Ascending aorta (tissue), 2 donors: ENCODE results near the gene SPTBN1. TPM values are rescaled to one million over a fixed set of nuclear protein-coding genes. Genes with fewer than 3 reads are reported as not detected.

Experiments used
- DNase-seq, 2 donors: peaks; one replicate each; pipeline ENCODE4 v3.0.0-alpha.2; 2019; ENCODE audit warnings: low spot score in 2 of 2
- H3K27ac ChIP-seq, 2 donors: fragments of 200-600 bp; sonication (generic); one replicate each; pipeline ENCODE4 v1.5.1; 2016 to 2017; ENCODE audit warnings: mild to moderate bottlenecking in 1 of 2
- H3K27me3 ChIP-seq: fragments of 200-600 bp; sonication (generic); one replicate; pipeline ENCODE4 v1.5.1; 2017
- H3K36me3 ChIP-seq, 2 donors: fragments of 200-600 bp; sonication (generic); one replicate each; pipeline ENCODE4 v1.5.1; 2016
- H3K4me1 ChIP-seq, 2 donors: fragments of 200-600 bp; sonication (generic); one replicate each; pipeline ENCODE4 v1.5.1; 2016 to 2017; ENCODE audit warnings: mild to moderate bottlenecking in 1 of 2
- H3K4me3 ChIP-seq, 2 donors: fragments of 200-600 bp; sonication (generic); one replicate each; pipeline ENCODE4 v1.5.1; 2016 to 2017; ENCODE audit warnings: mild to moderate bottlenecking in 1 of 2
- H3K9me3 ChIP-seq, 2 donors: fragments of 200-600 bp; sonication (generic); one replicate each; pipeline ENCODE4 v1.5.1; 2016
- intact Hi-C: fragments of 100-400 bp; cut with DNase I; formaldehyde crosslinking; loops from one replicate; pipeline ENCODE4 v1.15.1; 2023
- total RNA-seq: library from RNA; depleted of rRNA; stranded (reverse); fragments of >200 nt; gene quantifications from one replicate; pipeline ENCODE4 v1.1.0, GENCODE V29; 2016
- TF ChIP-seq, protein P1 (sequence below), 3 experiments: fragments of 200-600 bp in 2 of 3; fragments of 450-650 bp in 1 of 3; sonication (generic) in 2 of 3; IDR thresholded peaks; one replicate each; pipeline ENCODE4 v1.5.1; 2016 to 2019; ENCODE audit warnings: antibody characterized with exemption in 3 of 3, mild to moderate bottlenecking in 1 of 3, moderate library complexity in 1 of 3

SPTBN1 gene
- total RNA-seq, 1 donor from 2014 or later: 246 TPM

- H3K4me1 ChIP-seq: peaks cover 0 to 15% of the 10 kb centered on the region in 2 donors
- peak overlapping the region; percentile 41 to 60 for H3K27ac ChIP-seq
- no peak overlapping the region for H3K4me3 ChIP-seq
- H3K36me3 ChIP-seq: peaks cover 53 to 76% of the 10 kb centered on the region in 2 donors
- H3K27me3 ChIP-seq: no peaks in the 10 kb centered on the region
- TF ChIP-seq, protein P1, sequence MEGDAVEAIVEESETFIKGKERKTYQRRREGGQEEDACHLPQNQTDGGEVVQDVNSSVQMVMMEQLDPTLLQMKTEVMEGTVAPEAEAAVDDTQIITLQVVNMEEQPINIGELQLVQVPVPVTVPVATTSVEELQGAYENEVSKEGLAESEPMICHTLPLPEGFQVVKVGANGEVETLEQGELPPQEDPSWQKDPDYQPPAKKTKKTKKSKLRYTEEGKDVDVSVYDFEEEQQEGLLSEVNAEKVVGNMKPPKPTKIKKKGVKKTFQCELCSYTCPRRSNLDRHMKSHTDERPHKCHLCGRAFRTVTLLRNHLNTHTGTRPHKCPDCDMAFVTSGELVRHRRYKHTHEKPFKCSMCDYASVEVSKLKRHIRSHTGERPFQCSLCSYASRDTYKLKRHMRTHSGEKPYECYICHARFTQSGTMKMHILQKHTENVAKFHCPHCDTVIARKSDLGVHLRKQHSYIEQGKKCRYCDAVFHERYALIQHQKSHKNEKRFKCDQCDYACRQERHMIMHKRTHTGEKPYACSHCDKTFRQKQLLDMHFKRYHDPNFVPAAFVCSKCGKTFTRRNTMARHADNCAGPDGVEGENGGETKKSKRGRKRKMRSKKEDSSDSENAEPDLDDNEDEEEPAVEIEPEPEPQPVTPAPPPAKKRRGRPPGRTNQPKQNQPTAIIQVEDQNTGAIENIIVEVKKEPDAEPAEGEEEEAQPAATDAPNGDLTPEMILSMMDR (IDR thresholded peaks at IDR 0.05): no peak
- intact Hi-C loops: no loop called here
- DNase-seq: no peak
- no peaks in the 10 kb centered on the region for H3K9me3 ChIP-seq
Observed at GRCh38 chr2:54641988-54642387, 185.9 kb downstream of the SPTBN1 start.

GRCh38 chr2:54642677-54643430, 186.7 kb downstream of the SPTBN1 start:
- DNase-seq: no peak
- Histone ChIP-seq H3K4me1 (peaks cover 0 to 14% of the 10 kb centered on the region in 2 donors), H3K4me3 (no peak overlapping the region), H3K9me3 (no peaks in the 10 kb centered on the region), H3K27ac (no peak overlapping the region), H3K27me3 (no peaks in the 10 kb centered on the region), H3K36me3 (peaks cover 60 to 81% of the 10 kb centered on the region in 2 donors)
- intact Hi-C loops: no loop called here
- TF ChIP-seq, protein P1 (IDR thresholded peaks at IDR 0.05): no peak

DNA sequence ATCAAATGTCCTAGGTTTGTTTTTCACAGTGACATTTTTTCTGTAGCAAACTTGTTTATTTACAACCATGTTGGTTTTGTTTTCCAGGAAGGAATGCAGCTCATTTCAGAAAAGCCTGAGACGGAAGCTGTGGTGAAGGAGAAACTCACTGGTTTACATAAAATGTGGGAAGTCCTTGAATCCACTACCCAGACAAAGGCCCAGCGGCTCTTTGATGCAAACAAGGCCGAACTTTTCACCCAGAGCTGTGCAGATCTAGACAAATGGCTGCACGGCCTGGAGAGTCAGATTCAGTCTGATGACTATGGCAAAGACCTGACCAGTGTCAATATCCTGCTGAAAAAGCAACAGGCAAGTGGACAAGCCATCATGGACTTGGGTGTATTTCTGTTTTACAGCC, 188.1 kb downstream of the SPTBN1 start:
- TF ChIP-seq, protein P1 (IDR thresholded peaks at IDR 0.05): no peak
- no peaks in the 10 kb centered on the region for H3K27me3 ChIP-seq
- no peak overlapping the region for H3K27ac ChIP-seq
- no peaks in the 10 kb centered on the region for H3K9me3 ChIP-seq
- intact Hi-C loops: no loop called here
- peaks cover 0 to 14% of the 10 kb centered on the region in 2 donors for H3K4me1 ChIP-seq
- DNase-seq: no peak
- H3K4me3 ChIP-seq: no peak overlapping the region
- peaks cover 60 to 81% of the 10 kb centered on the region in 2 donors for H3K36me3 ChIP-seq

- TF ChIP-seq, protein P1 (IDR thresholded peaks at IDR 0.05): no peak
- no peaks in the 10 kb centered on the region for H3K9me3 ChIP-seq
- no peak for DNase-seq
- H3K36me3 ChIP-seq: peaks cover 75 to 88% of the 10 kb centered on the region in 2 donors
- no peak overlapping the region for H3K4me3 ChIP-seq
- intact Hi-C loops: no loop called here
- H3K27me3 ChIP-seq: no peaks in the 10 kb centered on the region
- H3K4me1 ChIP-seq: peaks cover 0 to 8% of the 10 kb centered on the region in 2 donors
- H3K27ac ChIP-seq: no peak overlapping the region
Observed at GRCh38 chr2:54646170-54646927, 190.2 kb downstream of the SPTBN1 start.

DNA sequence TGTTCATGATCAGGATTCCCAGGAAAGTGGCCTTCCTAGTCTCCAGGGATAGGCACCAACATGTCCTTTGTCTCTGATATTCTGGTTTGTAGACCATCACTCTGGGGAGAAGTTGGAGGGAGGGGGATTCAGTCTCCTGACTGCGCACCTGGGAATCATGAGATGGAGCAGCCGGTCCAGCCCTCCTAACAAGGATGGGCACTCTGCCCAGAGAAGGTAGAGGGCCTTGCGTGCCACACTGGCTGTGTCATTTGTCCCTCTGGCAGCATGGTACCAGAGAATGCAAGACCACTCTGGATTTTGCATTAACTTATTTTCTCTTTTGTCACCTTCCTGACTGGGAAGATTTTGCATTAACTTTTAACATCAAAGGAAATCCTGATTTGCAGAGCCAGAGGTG, 192.1 kb downstream of the SPTBN1 start:
- intact Hi-C loops: no loop called here
- no peak for DNase-seq
- H3K4me3 ChIP-seq: no peak overlapping the region
- H3K27ac ChIP-seq: no peak overlapping the region
- TF ChIP-seq, protein P1 (IDR thresholded peaks at IDR 0.05): no peak
- no peaks in the 10 kb centered on the region for H3K4me1 ChIP-seq
- no peaks in the 10 kb centered on the region for H3K9me3 ChIP-seq
- H3K27me3 ChIP-seq: no peaks in the 10 kb centered on the region
- peaks cover 84 to 99% of the 10 kb centered on the region in 2 donors for H3K36me3 ChIP-seq
